HG03097 (cell line): ENCODE measurements around the gene DCUN1D3.
A peak's percentile ranks its signal among the peaks of the same experiment; 100 is the strongest.

Experiments
- ATAC-seq: cut with Tn5 transposase; IDR thresholded peaks from one replicate; pipeline ENCODE4 v1.9.1; 2021; ENCODE audit not compliant: unreplicated experiment, low FRiP score

DCUN1D3 gene

DNA sequence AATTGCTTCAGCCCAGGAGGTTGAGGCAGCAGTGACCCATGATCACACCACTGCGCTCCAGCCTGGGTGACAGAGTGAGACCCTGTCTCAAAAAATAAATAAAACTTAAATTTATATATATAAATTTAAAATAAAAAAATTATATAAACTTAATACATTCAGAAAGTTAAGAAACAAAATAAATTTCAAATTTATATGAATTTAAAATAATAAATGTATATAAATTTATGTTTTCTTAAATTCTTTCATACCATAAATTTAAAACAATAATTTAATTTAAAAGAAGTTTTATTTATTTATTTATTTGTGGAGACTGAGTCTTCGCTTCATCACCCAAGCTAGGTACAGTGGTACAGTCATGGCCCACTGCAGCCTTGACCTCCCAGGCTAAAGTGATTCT is 20.6 kb upstream of the DCUN1D3 start:
- no peak for ATAC-seq

DNA sequence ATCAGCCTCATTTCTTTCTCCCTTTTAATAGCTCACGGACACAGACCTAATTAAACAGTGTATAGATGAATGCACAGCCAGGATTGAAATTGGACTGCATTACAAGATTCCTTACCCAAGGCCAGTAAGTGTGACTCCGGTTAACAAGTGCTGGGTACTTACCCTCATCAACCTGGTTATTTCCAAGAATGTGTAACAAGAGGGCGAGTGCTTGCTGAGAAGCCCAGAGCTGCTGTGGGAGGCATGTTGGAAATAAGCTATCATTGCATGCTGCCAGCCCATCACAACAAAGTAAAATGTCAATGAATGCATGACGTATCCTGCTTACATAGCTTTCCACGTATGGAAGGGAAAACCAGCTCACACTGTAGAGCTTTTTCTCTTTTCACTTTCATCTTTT is 19.9 kb upstream of the DCUN1D3 start:
- no peak for ATAC-seq

DNA sequence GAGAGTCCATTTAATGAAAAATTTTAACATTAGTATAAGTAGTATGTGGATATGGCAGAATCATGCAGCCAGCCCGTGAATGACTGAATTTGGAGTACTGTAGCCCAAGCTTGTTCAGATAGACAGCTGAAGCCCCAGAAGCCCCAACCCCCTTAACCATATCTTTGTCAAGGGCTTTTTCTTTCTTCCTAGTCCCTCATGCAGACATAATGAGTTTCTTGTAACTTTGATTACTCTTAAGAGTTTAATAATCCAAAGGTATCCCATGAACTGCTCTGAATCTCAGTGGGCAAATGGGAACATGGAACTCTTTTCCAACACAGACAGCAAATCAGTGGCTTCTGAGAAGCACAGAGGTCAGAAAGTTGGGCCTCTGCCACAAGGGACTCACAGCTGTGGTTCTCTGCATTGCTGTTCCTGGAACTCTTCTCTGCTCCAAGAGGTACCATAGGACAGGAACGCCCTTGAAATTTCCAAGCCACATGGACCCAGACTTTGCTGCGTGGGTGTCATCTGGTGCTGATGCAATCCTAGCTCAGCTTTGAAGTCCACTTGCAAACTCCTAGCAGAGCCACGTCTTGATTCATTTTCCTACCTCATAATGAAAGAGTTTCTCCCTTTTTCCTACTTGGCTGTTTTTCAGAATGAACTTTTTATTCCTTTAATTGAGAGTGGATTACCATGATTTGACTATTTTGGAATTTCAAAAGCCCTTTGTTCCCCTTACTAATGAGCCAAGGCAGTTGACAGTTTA is 18.5 kb upstream of the DCUN1D3 start:
- ATAC-seq: no peak

DNA sequence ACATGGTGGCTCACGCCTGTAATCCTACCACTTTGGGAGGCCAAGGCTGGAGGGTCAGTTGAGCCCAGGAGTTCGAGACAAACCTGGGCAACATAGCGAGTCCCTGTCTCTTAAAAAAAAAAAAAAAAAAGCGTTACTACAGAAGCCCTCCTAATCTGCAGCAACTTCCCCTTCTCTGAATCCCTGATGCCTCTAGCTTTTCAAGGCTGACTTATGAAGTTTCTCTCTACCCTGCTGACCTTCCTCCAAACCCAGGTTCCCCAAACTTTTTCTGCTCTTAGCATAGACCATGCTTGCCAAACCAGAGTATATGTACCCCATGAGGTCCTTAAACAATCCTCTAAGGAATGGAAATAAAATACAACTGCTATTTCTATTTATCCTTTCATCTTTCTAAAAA is 16.8 kb upstream of the DCUN1D3 start:
- no peak for ATAC-seq

DNA sequence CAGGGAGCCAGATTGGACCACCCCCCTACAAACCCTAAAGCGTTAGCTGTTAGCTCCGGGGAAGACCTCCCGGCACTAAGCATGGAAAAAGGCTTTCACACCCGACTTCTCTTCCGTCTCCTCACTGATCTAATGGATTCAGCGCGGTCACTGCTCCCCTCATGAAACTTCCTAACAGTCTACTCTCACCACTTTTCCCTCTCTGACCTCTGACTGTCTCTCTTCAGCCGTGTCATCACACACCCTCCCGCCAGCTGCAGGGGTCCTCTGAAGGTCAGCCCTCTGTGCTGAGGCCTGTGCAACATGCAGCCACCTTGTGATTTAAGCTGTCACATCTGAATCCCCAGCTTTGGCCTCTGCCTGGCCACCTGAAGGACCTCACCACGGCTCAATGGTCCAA is 16.1 kb upstream of the DCUN1D3 start:
- no peak for ATAC-seq

DNA sequence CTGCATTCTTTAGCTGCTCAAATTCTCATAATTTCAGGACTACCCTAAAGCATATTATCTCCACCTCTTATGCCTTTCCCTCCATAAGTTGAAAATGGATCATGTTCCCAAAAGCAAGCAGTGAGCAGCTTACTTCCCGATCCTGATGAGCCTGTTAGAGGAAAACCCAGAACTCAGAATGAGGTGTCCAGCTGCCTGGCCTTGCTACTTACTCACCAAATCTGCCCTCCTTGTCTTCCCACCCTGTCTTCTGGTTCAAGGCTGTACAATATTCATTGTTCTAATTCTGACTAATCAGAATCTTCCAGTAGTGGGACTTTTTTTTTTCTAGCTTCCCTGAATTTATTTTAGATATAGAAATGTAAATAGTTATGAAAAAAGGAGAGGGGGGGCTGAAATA is 11.2 kb upstream of the DCUN1D3 start:
- no peak for ATAC-seq

DNA sequence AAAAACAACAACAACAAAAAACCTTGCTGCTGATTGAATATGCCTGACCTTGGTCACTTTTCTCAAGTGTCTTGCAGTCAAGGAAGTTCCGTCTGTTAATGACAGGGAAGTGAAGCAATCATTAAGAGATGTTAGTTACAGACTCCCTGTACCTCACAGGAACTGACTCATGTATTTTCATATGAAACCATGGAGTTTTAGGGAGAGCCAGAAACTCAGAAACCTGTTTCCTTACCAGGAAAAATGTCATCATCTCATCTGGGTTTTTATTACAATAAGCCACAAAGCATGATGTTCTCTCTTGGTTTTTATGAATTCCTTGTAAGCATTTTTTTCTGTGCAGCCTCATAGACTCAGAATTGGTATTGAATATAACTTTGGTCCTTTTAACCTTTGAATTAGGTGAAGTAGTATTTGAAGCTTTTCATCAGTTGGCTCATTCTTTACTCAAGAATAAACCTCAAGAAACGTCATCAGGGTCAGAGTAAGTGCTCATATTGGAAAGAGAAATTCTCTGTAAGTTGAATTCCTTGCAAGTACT is 10.7 kb upstream of the DCUN1D3 start:
- ATAC-seq: no peak

DNA sequence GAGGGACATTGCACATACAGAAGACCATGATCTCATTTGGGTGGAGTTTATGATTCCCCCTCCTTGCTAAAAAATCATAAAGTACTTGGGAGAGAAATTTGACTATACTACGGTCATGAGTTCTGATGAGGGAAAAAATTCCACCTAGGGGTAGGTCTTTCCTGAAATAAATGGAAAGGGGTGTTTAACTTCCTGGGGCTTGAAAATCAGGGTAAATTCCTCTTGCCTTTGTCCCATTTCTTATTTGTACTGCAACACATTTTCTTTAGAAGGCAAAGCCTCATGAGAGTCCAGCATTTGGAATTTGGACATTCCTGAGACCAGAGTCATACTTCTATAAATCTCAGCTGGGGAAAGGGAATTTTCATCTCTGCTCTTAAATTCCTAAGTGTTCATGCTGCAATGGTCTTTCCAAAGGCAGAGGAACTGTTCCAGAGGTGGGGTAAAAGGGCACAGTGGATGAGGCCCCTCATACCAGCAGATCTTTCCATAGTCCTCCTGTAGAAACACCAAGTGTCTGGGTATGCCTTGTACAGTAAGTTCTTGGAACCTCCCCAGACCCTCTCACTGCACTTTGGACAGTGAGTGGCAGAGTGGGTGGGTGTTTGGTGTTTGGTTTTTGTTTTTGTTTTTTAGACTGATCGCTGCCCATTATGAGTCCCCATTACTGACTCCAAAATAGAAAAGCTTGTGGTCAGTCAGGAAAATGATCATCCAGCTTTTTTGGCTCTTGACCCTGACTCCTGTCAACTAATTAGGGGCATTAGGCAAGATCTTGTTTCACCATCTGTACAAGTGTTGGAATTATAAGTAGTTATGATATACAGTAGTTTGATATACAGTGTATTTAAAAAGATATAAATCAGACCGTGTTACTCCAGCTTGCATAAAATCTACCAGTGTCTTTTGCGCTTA is 6.4 kb upstream of the DCUN1D3 start:
- ATAC-seq: no peak

DNA sequence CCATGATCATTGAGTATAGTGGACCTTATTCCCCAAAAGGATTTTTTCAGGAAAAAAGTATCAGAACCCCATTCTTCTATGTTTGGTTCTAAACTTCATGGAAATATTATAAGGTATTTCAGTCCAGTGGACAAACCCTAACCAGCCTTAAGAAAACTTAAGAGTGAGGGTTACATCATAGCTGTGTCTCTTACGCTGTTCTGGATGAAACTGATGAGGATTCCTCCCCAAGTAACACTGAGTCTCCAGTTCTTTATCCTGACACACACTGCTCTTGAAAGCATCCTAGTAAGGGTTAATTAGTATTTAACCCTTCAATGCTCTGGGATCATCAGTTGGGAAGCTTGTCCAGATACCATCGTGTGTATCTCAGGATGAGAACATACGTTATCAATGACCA is 5.4 kb upstream of the DCUN1D3 start:
- no peak for ATAC-seq

DNA sequence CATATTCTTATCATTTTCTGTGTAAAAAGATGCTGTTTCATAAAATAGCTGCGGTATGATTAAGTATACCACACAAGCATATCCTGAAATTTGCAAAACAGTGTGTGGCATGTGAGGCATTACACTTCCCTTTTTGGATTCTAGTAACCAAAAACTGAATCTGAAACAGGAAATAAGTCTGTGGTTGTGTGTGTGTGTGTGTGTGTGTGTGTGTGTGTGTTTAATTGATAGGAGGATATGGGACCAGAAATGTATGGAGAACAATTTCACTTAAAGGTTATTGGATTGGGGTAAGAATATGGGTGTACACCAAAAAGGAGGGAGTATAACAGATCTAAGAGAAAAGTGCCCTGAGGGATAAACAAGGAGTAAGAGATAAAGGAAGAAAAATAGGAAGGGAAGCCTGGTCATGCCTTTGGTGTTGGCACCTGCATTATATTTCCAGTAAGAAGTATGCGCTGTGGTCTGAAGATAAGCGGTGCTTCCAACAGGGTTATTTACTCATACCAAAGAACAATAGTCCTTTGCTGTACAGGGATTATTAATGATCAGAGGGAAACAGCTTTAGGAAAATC is 4.4 kb upstream of the DCUN1D3 start:
- ATAC-seq: no peak

DNA sequence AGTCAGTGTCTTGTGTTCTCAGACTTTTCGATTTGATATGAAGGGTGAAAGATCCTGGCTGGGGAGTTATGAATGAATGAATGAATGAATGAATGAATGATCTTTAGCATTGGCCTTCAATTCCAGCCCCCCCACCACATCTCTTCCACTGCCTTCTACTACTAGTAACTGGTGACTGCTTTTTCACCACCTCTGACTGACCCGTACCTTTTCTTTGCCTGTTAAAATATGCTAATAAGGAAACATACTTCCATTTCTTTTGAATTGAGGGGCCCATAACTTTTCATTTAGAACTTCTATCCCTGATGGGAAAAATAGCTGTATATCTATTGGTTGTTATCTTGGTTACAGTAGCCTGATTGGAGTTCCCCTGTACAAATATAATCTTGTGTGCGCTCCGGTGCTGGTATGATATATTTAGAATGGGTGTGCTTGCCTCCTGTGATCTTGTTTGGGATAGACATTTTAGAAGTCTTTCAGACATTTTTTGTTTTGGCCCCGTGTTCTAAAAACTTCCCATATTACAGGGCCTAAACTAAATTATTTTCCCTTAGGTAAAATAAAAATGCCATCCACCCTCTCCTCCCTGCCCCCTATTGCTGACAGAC is 3.8 kb upstream of the DCUN1D3 start:
- ATAC-seq: no peak

DNA sequence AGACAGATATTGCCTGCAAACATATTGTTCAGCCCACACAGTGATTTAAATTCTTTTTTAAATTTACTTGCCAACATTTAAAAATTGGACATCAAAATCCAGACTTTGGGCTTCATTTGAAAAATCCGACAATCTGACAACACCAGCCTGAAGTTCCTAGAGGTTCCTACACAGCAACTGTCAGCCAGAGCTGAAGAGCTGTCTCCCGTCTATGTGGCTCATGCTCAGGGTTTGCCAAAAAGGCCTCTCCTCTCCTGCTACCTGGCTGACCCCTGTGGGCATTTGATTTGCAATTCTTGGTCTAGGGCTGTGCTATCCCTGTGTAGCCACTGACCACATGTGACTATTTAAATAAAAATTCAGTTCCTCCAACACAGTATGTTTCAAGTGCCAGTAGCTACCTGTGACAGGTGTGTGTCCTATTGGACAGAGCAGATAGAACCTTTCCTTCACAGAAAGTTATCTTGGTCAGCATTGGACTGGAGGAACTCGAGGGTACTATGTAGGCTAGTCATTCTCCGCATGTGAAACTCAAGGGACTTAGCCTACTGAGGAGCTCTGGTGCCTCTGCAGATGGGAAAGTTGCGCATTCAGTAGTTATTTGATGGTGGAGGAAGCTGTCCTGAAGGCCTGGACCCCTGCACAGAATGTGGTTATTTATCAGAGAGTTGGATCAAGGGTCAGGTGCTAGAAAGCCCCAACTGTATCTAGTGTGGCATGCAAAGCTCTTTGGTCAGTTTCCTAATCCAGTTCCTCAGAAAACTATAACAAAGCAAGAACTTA is 3.1 kb upstream of the DCUN1D3 start:
- no peak for ATAC-seq

DNA sequence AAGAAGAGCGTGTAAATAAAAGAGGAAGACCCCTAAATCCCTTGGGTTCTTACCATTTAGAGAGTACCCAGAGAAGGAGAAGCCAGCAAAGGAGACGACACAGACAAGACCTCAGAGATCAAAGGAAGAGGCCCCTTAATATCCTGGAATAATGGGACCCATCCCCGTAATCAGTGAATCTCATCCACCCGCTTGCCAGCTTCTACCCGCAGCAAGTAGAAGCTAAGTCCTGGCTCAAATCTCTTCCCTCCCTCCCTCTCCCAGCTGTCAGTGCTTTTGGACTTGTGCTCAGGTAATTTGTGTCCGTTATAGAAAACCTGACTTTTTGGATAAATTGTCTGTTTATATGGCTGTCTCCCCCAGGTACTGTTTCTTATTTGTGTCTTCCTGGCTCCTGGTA is 2.3 kb upstream of the DCUN1D3 start:
- no peak for ATAC-seq

DNA sequence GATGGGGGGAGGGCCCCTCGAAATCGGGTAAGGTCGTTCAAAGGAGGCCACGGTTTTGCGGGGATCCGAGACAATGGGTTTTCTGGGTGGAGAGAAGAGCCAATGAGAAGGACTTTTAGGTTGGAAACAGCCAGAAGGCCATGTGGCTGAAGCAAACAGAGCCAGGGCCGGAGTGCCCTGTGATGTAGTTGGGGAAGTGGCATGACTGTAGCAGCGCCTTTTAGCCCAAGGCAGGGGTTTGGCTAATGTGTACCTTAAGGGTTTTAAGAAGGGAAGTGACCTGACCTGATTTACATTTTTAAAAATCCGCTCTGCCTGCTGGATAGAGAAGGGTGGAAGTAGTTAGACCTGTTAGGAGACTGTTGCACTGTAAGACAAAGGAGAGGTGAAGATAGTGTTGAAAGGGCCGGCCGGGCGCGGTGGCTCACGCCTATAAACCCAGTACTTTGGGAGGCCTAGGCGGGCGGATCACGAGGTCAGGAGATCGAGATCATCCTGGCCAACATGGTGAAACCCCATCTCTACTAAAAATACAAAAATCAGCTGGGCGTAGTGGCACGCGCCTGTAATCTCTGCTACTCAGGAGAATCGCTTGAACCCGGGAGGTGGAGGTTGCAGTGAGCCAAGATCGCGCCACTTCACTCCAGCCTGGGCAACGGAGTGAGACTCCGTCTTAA is 1.4 kb upstream of the DCUN1D3 start:
- peak; percentile 28 for ATAC-seq

DNA sequence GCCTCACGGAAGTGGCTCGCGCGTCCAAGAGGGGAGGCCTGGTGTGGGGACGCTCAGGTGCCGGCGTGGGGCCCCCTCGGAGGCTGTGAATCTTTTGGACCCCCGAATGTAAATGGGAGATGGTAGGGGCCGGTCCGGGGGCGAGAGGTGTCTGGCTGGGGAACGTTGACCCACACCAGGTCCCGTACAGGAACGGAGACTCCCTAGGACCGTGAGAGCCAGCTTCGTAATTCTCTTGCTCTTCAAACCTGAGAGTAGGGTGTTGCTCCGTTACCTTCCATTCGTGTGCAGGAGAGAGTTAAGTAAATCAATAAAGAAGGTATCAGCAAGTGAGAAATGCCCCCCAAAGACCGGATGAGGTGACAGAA is 894 bp upstream of the DCUN1D3 start:
- no peak for ATAC-seq

DNA sequence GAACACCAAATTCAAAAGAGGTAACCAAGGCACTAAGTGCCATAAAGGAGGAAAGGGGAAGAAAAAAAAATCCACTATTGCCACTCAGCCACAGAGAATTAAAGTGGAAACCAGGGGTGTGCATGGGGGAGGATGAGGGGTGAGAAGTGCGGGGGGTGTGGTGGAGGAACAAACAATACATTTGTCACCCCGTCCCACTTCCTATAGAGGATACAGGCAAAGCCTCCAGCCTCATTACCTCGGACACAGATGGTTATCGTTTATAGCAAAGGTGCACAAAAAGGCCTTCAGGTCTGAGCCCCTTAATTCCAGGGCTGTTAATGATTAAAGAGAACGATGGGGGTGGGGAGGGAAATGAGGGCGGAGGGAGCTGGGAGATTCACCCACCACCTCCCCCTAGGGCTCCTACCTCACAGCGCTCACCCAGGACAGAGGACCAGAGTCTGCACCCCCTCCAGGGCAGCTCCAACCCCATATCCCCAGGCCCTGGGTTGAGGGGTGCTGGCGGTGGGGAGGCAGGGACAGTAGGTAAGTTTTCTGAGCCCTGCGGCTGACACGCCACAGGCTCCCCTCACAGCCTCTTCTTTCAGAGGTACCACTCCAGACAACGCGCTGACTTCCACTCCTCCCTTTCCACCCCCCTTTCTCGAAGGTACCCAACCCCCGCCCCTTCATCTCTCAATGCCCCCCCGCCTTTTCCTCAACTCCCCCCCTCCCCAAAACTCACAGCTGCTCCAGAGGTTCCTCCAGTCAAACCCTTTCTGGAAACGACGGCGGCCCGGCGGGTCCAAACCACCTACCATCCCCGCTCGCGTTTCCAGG is 470 bp downstream of the DCUN1D3 start:
- ATAC-seq: no peak

DNA sequence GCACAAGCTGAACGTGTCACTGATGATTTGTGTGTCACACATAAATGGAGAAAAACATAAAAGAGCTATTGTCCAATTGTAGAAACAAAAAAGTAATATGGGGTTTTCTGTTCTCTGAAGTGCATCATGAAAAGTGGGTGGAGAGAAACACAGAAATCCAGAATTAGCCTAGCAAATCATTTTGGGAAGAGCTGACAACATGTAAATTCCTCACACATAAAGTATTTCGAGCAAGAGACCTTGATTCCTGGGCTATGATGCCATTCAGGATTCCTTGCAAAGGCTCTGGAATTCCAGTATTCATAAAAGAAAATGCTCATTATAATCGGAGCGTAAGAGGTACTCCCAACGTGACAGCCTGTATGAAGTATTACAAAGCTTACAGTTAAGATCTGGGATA is 1.1 kb downstream of the DCUN1D3 start:
- no peak for ATAC-seq

DNA sequence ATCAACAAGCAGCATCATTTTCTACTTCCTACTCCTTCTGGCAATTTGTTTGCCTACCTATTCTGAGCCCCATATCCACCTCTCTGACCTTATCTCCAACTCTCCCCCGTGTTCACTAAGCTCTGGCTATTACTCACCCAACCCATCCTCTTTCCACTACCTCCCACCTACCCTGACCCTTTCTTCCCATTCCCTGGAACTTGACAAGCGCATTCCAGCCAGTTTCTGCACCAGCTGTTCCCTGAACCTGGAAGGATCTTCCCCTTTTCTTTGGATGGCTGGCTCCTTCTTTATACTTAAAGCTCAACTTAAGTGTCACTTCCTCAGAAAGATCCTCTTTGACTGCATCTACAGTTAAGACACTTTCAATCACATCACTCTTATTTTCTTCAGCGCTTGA is 2.2 kb downstream of the DCUN1D3 start:
- no peak for ATAC-seq
